K562 (cell line): ENCODE results near the gene KATNAL2.

Experiments used
- TCF3 ChIP-seq: sonication (generic); formaldehyde crosslinking; IDR thresholded peaks from 2 replicates; pipeline ENCODE4 v1.4.0; 2020; ENCODE audit warnings: mild to moderate bottlenecking, missing genetic modification reagents
- ZNF707 ChIP-seq: fragments of 250-450 bp; sonication (Bioruptor Pico); conservative IDR thresholded peaks from 2 replicates; pipeline ENCODE4 v1.8.0; 2022; ENCODE audit warnings: inconsistent platforms, mild to moderate bottlenecking, moderate library complexity

DNA sequence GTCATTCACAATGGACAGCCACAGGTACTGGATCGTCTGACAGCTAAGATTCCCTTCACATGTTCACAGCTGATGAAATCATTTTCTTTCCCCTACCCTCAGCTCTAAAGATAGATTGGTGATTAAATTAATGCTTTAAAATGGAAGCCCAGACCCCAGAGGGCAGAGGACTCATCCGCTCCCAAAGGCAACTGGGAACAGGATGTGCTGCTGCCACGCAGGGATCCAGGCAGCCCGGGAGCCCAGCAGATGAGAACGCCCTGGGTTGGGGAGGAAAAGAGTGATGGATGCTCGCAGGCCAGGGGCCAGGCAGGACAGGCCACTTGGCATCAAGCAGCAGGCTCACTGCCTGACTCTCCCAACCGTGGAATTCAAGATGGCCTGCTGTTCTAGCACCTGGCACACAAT, 191.6 kb downstream of the KATNAL2 start:
- TF ChIP-seq ZNF707 (CRISPR knock-in tag) = no peak
- no peak for TF ChIP-seq TCF3 (CRISPR knock-in tag)
